Natural killer cell (primary cell): ENCODE results near the gene MBLAC1. TPM values are rescaled to one million over a fixed set of nuclear protein-coding genes. Genes with fewer than 3 reads are reported as not detected.
A peak's percentile ranks its signal among the peaks of the same experiment; 100 is the strongest.

Experiments used
- ATAC-seq, 3 donors: fragments of 150-1000 bp in 2 of 3; fragments of 200-7000 bp in 1 of 3; cut with Tn5 transposase; 1 replicate in 1 of 3; 2 replicates in 2 of 3; pipeline ENCODE4 v1.10.0; 2021; ENCODE audit warnings: mild to moderate bottlenecking in 2 of 3, moderate library complexity in 2 of 3
- DNase-seq, 2 donors: peaks; one replicate each; pipeline versions ENCODE4 v3.0.0 to v3.0.0-alpha.2; 2013 to 2021; ENCODE audit warnings: mixed read lengths in 1 of 2
- H3K27ac ChIP-seq: one replicate; pipeline ENCODE4 v1.5.1; 2013; ENCODE audit warnings: mild to moderate bottlenecking, low read length
- H3K27me3 ChIP-seq: one replicate; pipeline ENCODE4 v1.6.1; 2013; ENCODE audit warnings: low read length; ENCODE audit not compliant: control insufficient read depth, insufficient read depth
- H3K36me3 ChIP-seq: one replicate; pipeline ENCODE4 v1.6.1; 2013; ENCODE audit warnings: low read length; ENCODE audit not compliant: control insufficient read depth, insufficient read depth
- H3K4me1 ChIP-seq: one replicate; pipeline ENCODE4 v1.6.1; 2013; ENCODE audit warnings: low read length; ENCODE audit not compliant: control insufficient read depth, insufficient read depth
- H3K4me3 ChIP-seq: one replicate; pipeline ENCODE4 v1.5.1; 2013; ENCODE audit warnings: low read length
- H3K9me3 ChIP-seq: one replicate; pipeline ENCODE4 v1.6.1; 2013; ENCODE audit warnings: low read length; ENCODE audit not compliant: control insufficient read depth, insufficient read depth
- H3K27ac Mint-ChIP-seq, 2 donors: one replicate each; pipeline ENCODE4 v1.8.0; 2022; ENCODE audit warnings: mild to moderate bottlenecking in 2 of 2, mixed read lengths in 2 of 2, moderate library complexity in 1 of 2
- H3K27me3 Mint-ChIP-seq, 2 donors: one replicate each; pipeline ENCODE4 v1.8.0; 2022; ENCODE audit warnings: low read depth in 2 of 2, mixed read lengths in 2 of 2
- H3K36me3 Mint-ChIP-seq: one replicate; pipeline ENCODE4 v1.8.0; 2022; ENCODE audit warnings: mixed read lengths
- H3K4me1 Mint-ChIP-seq, 2 donors: one replicate each; pipeline ENCODE4 v1.8.0; 2022; ENCODE audit warnings: mixed read lengths in 2 of 2
- H3K4me3 Mint-ChIP-seq: one replicate; pipeline ENCODE4 v1.8.0; 2022; ENCODE audit warnings: mild to moderate bottlenecking, moderate library complexity, mixed read lengths
- H3K9me3 Mint-ChIP-seq, 2 donors: one replicate each; pipeline ENCODE4 v1.8.0; 2022; ENCODE audit warnings: mixed read lengths in 2 of 2
- CTCF ChIP-seq: fragments of 200-600 bp; IDR thresholded peaks from one replicate; pipeline ENCODE4 v1.8.0; 2022; ENCODE audit warnings: antibody characterized with exemption
- WGBS: methylation state at CpG from one replicate; pipeline ENCODE4 v1.1.7; 2013; ENCODE audit warnings: missing lambda C conversion rate; ENCODE audit not compliant: insufficient coverage; 5-methylcytosine and 5-hydroxymethylcytosine counted together
- intact Hi-C: fragments of 100-400 bp; cut with micrococcal nuclease; formaldehyde crosslinking; loops from one replicate; pipeline ENCODE4 v1.14.2; 2022
- total RNA-seq, 4 donors: library from RNA; stranded (reverse); fragments of 120-200 nt in 1 of 4; gene quantifications; one replicate each; pipeline versions ENCODE4 v1.2.3 to v1.2.4, GENCODE V29; 2013 to 2022

Gene MBLAC1
- total RNA-seq, 3 donors from 2014 or later (not counting 1 experiment from before 2014, with no cell fraction given): 2.8 to 4.3 (median 4.1) TPM

- no peak overlapping the region for H3K4me3 ChIP-seq
- H3K27me3 ChIP-seq: no peaks in the 10 kb centered on the region
- ATAC-seq (no peak), DNase-seq (no peak)
- H3K36me3 ChIP-seq: peaks cover 49% of the 10 kb centered on the region
- no peaks in the 10 kb centered on the region for H3K9me3 ChIP-seq
- H3K27ac Mint-ChIP-seq: peak overlapping the region; percentile 96 to 98
- H3K27me3 Mint-ChIP-seq: no peaks in the 10 kb centered on the region
- peak overlapping the region; percentile 95 for H3K4me3 Mint-ChIP-seq
- peaks cover 19% of the 10 kb centered on the region for H3K36me3 Mint-ChIP-seq
- peaks cover 36 to 49% of the 10 kb centered on the region in 2 donors for H3K4me1 Mint-ChIP-seq
- no peak overlapping the region for H3K27ac ChIP-seq
- no peaks in the 10 kb centered on the region for H3K9me3 Mint-ChIP-seq
- TF ChIP-seq CTCF: no peak
- intact Hi-C loops: no loop called here
- H3K4me1 ChIP-seq: peaks cover 28% of the 10 kb centered on the region
- 84% methylated on average over 12 of the region's 12 CpGs for WGBS
Measured at GRCh38 chr7:100099452-100099851, 27.3 kb upstream of the MBLAC1 start.

- Histone ChIP-seq H3K4me1 (peaks cover 28% of the 10 kb centered on the region), H3K9me3 (no peaks in the 10 kb centered on the region), H3K4me3 (peak overlapping the region; percentile 98), H3K36me3 (peaks cover 38% of the 10 kb centered on the region), H3K27me3 (no peaks in the 10 kb centered on the region), H3K27ac (peak overlapping the region; percentile 93)
- WGBS: 0% methylated on average over 61 of the region's 61 CpGs
- peak overlapping the region; percentile 96 to 98 for H3K27ac Mint-ChIP-seq
- TF ChIP-seq CTCF: no peak
- peak; percentile 90 to 95 for DNase-seq
- peaks cover 19% of the 10 kb centered on the region for H3K36me3 Mint-ChIP-seq
- H3K9me3 Mint-ChIP-seq: no peaks in the 10 kb centered on the region
- peak; percentile 72 to 88 (median 76) for ATAC-seq
- peaks cover 36 to 48% of the 10 kb centered on the region in 2 donors for H3K4me1 Mint-ChIP-seq
- peak overlapping the region; percentile 95 for H3K4me3 Mint-ChIP-seq
- intact Hi-C loops: loop anchor here (1.0 to 10.0 kb wide), 5 partner anchors 18 to 574 kb away; partner anchors contain the start of genes CNPY4, GNB2, MBLAC1 and TAF6
- H3K27me3 Mint-ChIP-seq: no peaks in the 10 kb centered on the region
Measured at GRCh38 chr7:100100420-100101015, 26.2 kb upstream of the MBLAC1 start.

GRCh38 chr7:100101016-100101862 is 25.5 kb upstream of the MBLAC1 start, which contains the start of the genes AP4M1 and MCM7:
Gene AP4M1 (plus strand): TSS chr7:100101643. CDS start chr7:100101715, 72 bp downstream.
Gene MCM7 (minus strand): TSS chr7:100101397. CDS start chr7:100101294, 103 bp downstream.
- peaks cover 19% of the 10 kb centered on the region for H3K36me3 Mint-ChIP-seq
- Histone ChIP-seq H3K27ac (peak within 1 kb of the TSS; percentile 93), H3K9me3 (no peaks in the 10 kb centered on the region), H3K4me3 (peak within 1 kb of the TSS; percentile 98), H3K4me1 (peaks cover 28% of the 10 kb centered on the region), H3K27me3 (no peaks in the 10 kb centered on the region), H3K36me3 (peaks cover 35% of the 10 kb centered on the region)
- ATAC-seq (peak; percentile 79 to 93 (median 81)), DNase-seq (peak; percentile 97)
- peak within 1 kb of the TSS; percentile 95 for H3K4me3 Mint-ChIP-seq
- H3K9me3 Mint-ChIP-seq: no peaks in the 10 kb centered on the region
- peak within 1 kb of the TSS; percentile 96 to 98 for H3K27ac Mint-ChIP-seq
- peaks cover 36 to 43% of the 10 kb centered on the region in 2 donors for H3K4me1 Mint-ChIP-seq
- no peak for TF ChIP-seq CTCF
- H3K27me3 Mint-ChIP-seq: no peaks in the 10 kb centered on the region
- intact Hi-C loops: loop anchor here (1.0 to 10.0 kb wide), 3 partner anchors 18 to 574 kb away; partner anchors contain the start of genes CNPY4, GNB2, MBLAC1 and TAF6
- under 1% methylated on average over 80 of the region's 80 CpGs for WGBS
